ENCODE measurements around the gene CLEC10A.
"Not testable (repeated sequence)": the region's sequence is repeated elsewhere in the genome, so short reads cannot be mapped to it uniquely, and the experiment has no call there.

Gene CLEC10A

GRCh38 chr17:7108981-7109380, 28.9 kb upstream of the CLEC10A start:
- Histone ChIP-seq H3K9ac (ENCODE audit: low read length in 5 of 5) (no peak overlapping the region), H3K36me3 (ENCODE audit: control insufficient read depth in 5 of 5, insufficient read depth in 5 of 5, low read length in 5 of 5) (no peaks in the 10 kb centered on the region), H3K9me3 (ENCODE audit: control insufficient read depth in 5 of 5, low read length in 5 of 5) (no peaks in the 10 kb centered on the region), H3K4me3 (ENCODE audit: low read depth in 1 of 5, low read length in 5 of 5) (no peak overlapping the region), H3K4me1 (ENCODE audit: control insufficient read depth in 5 of 5, insufficient read depth in 5 of 5, low read length in 5 of 5) (peaks cover 0 to 6% (median 0%) of the 10 kb centered on the region in 5 donors), H3K27ac (ENCODE audit: low read depth, low read length) (no peak overlapping the region), H3K27me3 (ENCODE audit: control insufficient read depth in 5 of 5, insufficient read depth in 4 of 5, low read length in 5 of 5) (peaks cover 0 to 25% (median 18%) of the 10 kb centered on the region in 5 donors)

GRCh38 chr17:7108560-7108925, 28.5 kb upstream of the CLEC10A start:
- H3K4me3 ChIP-seq (ENCODE audit: low read depth in 1 of 5, low read length in 5 of 5): no peak overlapping the region
- peaks cover 0 to 2% (median 0%) of the 10 kb centered on the region in 5 donors for H3K4me1 ChIP-seq (ENCODE audit: control insufficient read depth in 5 of 5, insufficient read depth in 5 of 5, low read length in 5 of 5)
- H3K9me3 ChIP-seq (ENCODE audit: control insufficient read depth in 5 of 5, low read length in 5 of 5): no peaks in the 10 kb centered on the region
- H3K27me3 ChIP-seq (ENCODE audit: control insufficient read depth in 5 of 5, insufficient read depth in 4 of 5, low read length in 5 of 5): peaks cover 0 to 21% (median 15%) of the 10 kb centered on the region in 5 donors
- H3K27ac ChIP-seq (ENCODE audit: low read depth, low read length): no peak overlapping the region
- no peaks in the 10 kb centered on the region for H3K36me3 ChIP-seq (ENCODE audit: control insufficient read depth in 5 of 5, insufficient read depth in 5 of 5, low read length in 5 of 5)
- H3K9ac ChIP-seq (ENCODE audit: low read length in 5 of 5): no peak overlapping the region

- Histone ChIP-seq H3K9ac (ENCODE audit: low read length in 5 of 5) (no peak overlapping the region), H3K27me3 (ENCODE audit: control insufficient read depth in 5 of 5, insufficient read depth in 4 of 5, low read length in 5 of 5) (peaks cover 4 to 22% (median 15%) of the 10 kb centered on the region in 5 donors), H3K4me1 (ENCODE audit: control insufficient read depth in 5 of 5, insufficient read depth in 5 of 5, low read length in 5 of 5) (no peaks in the 10 kb centered on the region), H3K36me3 (ENCODE audit: control insufficient read depth in 5 of 5, insufficient read depth in 5 of 5, low read length in 5 of 5) (no peaks in the 10 kb centered on the region), H3K9me3 (ENCODE audit: control insufficient read depth in 5 of 5, low read length in 5 of 5) (no peaks in the 10 kb centered on the region), H3K27ac (ENCODE audit: low read depth, low read length) (no peak overlapping the region), H3K4me3 (ENCODE audit: low read depth in 1 of 5, low read length in 5 of 5) (no peak overlapping the region)
Observed at GRCh38 chr17:7107795-7108559, 27.9 kb upstream of the CLEC10A start.

- H3K27ac ChIP-seq (ENCODE audit: low read depth, low read length): no peak overlapping the region
- H3K9me3 ChIP-seq (ENCODE audit: control insufficient read depth in 5 of 5, low read length in 5 of 5): no peaks in the 10 kb centered on the region
- H3K9ac ChIP-seq (ENCODE audit: low read length in 5 of 5): no peak overlapping the region
- no peaks in the 10 kb centered on the region for H3K36me3 ChIP-seq (ENCODE audit: control insufficient read depth in 5 of 5, insufficient read depth in 5 of 5, low read length in 5 of 5)
- no peaks in the 10 kb centered on the region for H3K4me1 ChIP-seq (ENCODE audit: control insufficient read depth in 5 of 5, insufficient read depth in 5 of 5, low read length in 5 of 5)
- peaks cover 8 to 30% (median 19%) of the 10 kb centered on the region in 5 donors for H3K27me3 ChIP-seq (ENCODE audit: control insufficient read depth in 5 of 5, insufficient read depth in 4 of 5, low read length in 5 of 5)
- H3K4me3 ChIP-seq (ENCODE audit: low read depth in 1 of 5, low read length in 5 of 5): no peak overlapping the region
Observed at GRCh38 chr17:7107012-7107754, 27.1 kb upstream of the CLEC10A start.

- H3K27ac ChIP-seq (ENCODE audit: low read depth, low read length): no peak overlapping the region
- H3K9ac ChIP-seq (ENCODE audit: low read length in 5 of 5): no peak overlapping the region
- H3K36me3 ChIP-seq (ENCODE audit: control insufficient read depth in 5 of 5, insufficient read depth in 5 of 5, low read length in 5 of 5): no peaks in the 10 kb centered on the region
- peaks cover 8 to 29% (median 15%) of the 10 kb centered on the region in 5 donors for H3K27me3 ChIP-seq (ENCODE audit: control insufficient read depth in 5 of 5, insufficient read depth in 4 of 5, low read length in 5 of 5)
- H3K4me1 ChIP-seq (ENCODE audit: control insufficient read depth in 5 of 5, insufficient read depth in 5 of 5, low read length in 5 of 5): no peaks in the 10 kb centered on the region
- H3K9me3 ChIP-seq (ENCODE audit: control insufficient read depth in 5 of 5, low read length in 5 of 5): no peaks in the 10 kb centered on the region
- H3K4me3 ChIP-seq (ENCODE audit: low read depth in 1 of 5, low read length in 5 of 5): no peak overlapping the region
Observed at GRCh38 chr17:7102421-7102820, 22.4 kb upstream of the CLEC10A start.

GRCh38 chr17:7101531-7101930, 21.5 kb upstream of the CLEC10A start:
- no peak overlapping the region for H3K9ac ChIP-seq (ENCODE audit: low read length in 5 of 5)
- H3K27me3 ChIP-seq (ENCODE audit: control insufficient read depth in 5 of 5, insufficient read depth in 4 of 5, low read length in 5 of 5): peaks cover 7 to 23% (median 13%) of the 10 kb centered on the region in 5 donors
- no peaks in the 10 kb centered on the region for H3K9me3 ChIP-seq (ENCODE audit: control insufficient read depth in 5 of 5, low read length in 5 of 5)

GRCh38 chr17:7100641-7101379, 20.8 kb upstream of the CLEC10A start:
- not testable (repeated sequence) for H3K36me3 ChIP-seq (ENCODE audit: control insufficient read depth in 5 of 5, insufficient read depth in 5 of 5, low read length in 5 of 5); H3K9me3 ChIP-seq (ENCODE audit: control insufficient read depth in 5 of 5, low read length in 5 of 5)
- H3K27me3 ChIP-seq (ENCODE audit: control insufficient read depth in 5 of 5, insufficient read depth in 4 of 5, low read length in 5 of 5): peaks cover 7 to 23% (median 13%) of the 10 kb centered on the region in 5 donors

More at GRCh38 chr17:7101531-7101930, 21.5 kb upstream of the CLEC10A start:
- H3K27ac ChIP-seq (ENCODE audit: low read depth, low read length): no peak overlapping the region
- no peak overlapping the region for H3K4me3 ChIP-seq (ENCODE audit: low read depth in 1 of 5, low read length in 5 of 5)
- H3K4me1 ChIP-seq (ENCODE audit: control insufficient read depth in 5 of 5, insufficient read depth in 5 of 5, low read length in 5 of 5): no peaks in the 10 kb centered on the region
- H3K36me3 ChIP-seq (ENCODE audit: control insufficient read depth in 5 of 5, insufficient read depth in 5 of 5, low read length in 5 of 5): no peaks in the 10 kb centered on the region

GRCh38 chr17:7098802-7099459, 18.9 kb upstream of the CLEC10A start:
- no peaks in the 10 kb centered on the region for H3K9me3 ChIP-seq (ENCODE audit: control insufficient read depth in 5 of 5, low read length in 5 of 5)
- peaks cover 0 to 10% (median 2%) of the 10 kb centered on the region in 5 donors for H3K4me1 ChIP-seq (ENCODE audit: control insufficient read depth in 5 of 5, insufficient read depth in 5 of 5, low read length in 5 of 5)
- no peak overlapping the region for H3K4me3 ChIP-seq (ENCODE audit: low read depth in 1 of 5, low read length in 5 of 5)
- no peak overlapping the region for H3K9ac ChIP-seq (ENCODE audit: low read length in 5 of 5)
- H3K27ac ChIP-seq (ENCODE audit: low read depth, low read length): no peak overlapping the region
- H3K27me3 ChIP-seq (ENCODE audit: control insufficient read depth in 5 of 5, insufficient read depth in 4 of 5, low read length in 5 of 5): peaks cover 11 to 26% (median 17%) of the 10 kb centered on the region in 5 donors
- no peaks in the 10 kb centered on the region for H3K36me3 ChIP-seq (ENCODE audit: control insufficient read depth in 5 of 5, insufficient read depth in 5 of 5, low read length in 5 of 5)

More at GRCh38 chr17:7100641-7101379, 20.8 kb upstream of the CLEC10A start:
- not testable (repeated sequence) for H3K9ac ChIP-seq (ENCODE audit: low read length in 5 of 5); H3K4me1 ChIP-seq (ENCODE audit: control insufficient read depth in 5 of 5, insufficient read depth in 5 of 5, low read length in 5 of 5); H3K4me3 ChIP-seq (ENCODE audit: low read depth in 1 of 5, low read length in 5 of 5); H3K27ac ChIP-seq (ENCODE audit: low read depth, low read length)

- no peak overlapping the region for H3K9ac ChIP-seq (ENCODE audit: low read length in 5 of 5)
- peaks cover 9 to 19% (median 14%) of the 10 kb centered on the region in 5 donors for H3K27me3 ChIP-seq (ENCODE audit: control insufficient read depth in 5 of 5, insufficient read depth in 4 of 5, low read length in 5 of 5)
- H3K36me3 ChIP-seq (ENCODE audit: control insufficient read depth in 5 of 5, insufficient read depth in 5 of 5, low read length in 5 of 5): no peaks in the 10 kb centered on the region
- no peaks in the 10 kb centered on the region for H3K9me3 ChIP-seq (ENCODE audit: control insufficient read depth in 5 of 5, low read length in 5 of 5)
- no peak overlapping the region for H3K4me3 ChIP-seq (ENCODE audit: low read depth in 1 of 5, low read length in 5 of 5)
- no peak overlapping the region for H3K27ac ChIP-seq (ENCODE audit: low read depth, low read length)
- peaks cover 0 to 10% (median 2%) of the 10 kb centered on the region in 5 donors for H3K4me1 ChIP-seq (ENCODE audit: control insufficient read depth in 5 of 5, insufficient read depth in 5 of 5, low read length in 5 of 5)
Observed at GRCh38 chr17:7097940-7098339, 17.9 kb upstream of the CLEC10A start.
